Esophagus muscularis mucosa (tissue), 3 donors: ENCODE data around the gene TRMT61A.

Experiments
- CTCF ChIP-seq, 3 experiments: fragments of 200-600 bp in 2 of 3; fragments of 450-650 bp in 1 of 3; sonication (generic) in 2 of 3; IDR thresholded peaks; one replicate each; pipeline ENCODE4 v1.5.1; 2017 to 2019; ENCODE audit warnings: antibody characterized with exemption in 3 of 3, mild to moderate bottlenecking in 2 of 3, moderate library complexity in 1 of 3
- POLR2A ChIP-seq: fragments of 450-650 bp; IDR thresholded peaks from one replicate; pipeline ENCODE4 v1.6.1; 2017; ENCODE audit warnings: antibody characterized with exemption, moderate library complexity, mild to moderate bottlenecking, low read depth

DNA sequence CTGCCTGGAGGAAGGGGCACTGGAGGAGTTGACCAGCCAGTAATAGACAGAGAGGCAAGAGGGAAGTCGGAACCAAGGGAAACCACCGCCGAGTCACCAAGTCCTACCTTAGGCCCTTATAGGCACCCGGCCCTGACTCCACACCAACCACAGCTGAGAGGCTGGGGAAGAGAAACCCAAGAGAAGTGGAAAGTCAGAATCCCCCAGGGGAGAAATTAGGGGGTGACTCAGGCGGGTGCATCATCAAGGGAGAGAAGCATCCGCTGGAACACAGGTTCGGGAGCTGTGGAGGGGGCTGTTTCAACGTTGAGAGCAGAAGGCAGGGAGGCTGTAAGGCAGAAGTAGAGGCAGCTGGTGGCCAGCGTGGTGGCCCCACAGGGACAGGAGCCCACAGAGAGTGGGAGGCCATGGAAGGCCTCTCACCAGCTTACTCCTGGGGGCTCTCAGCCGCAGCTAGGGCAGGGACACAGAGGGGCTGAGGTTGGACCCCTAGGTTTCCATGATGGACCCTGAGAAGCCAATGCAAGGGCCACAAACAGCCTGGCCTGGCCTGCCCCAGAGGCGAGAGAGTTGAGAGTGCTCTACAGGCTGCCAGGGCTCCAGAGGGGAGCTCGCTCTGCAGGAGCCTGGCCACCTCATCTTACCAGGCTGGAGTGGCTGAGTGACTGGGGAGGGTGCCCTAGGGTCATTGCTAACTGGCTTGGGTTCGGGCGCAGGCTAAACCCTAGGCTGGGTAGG lies 1.4 kb upstream of the TRMT61A start:
- TF ChIP-seq CTCF (IDR thresholded peaks at IDR 0.05), result no peak
- TF ChIP-seq POLR2A, result no peak
